22Rv1 (cell line): ENCODE data around the gene C2orf72.

Experiments
- H3K27ac ChIP-seq: fragments of 450-650 bp; 2 replicates; pipeline ENCODE4 v1.5.1; 2017
- CTCF ChIP-seq: fragments of 450-650 bp; IDR thresholded peaks from 2 replicates; pipeline ENCODE4 v1.5.1; 2017; ENCODE audit warnings: mild to moderate bottlenecking
- ZFX ChIP-seq: fragments of 450-650 bp; IDR thresholded peaks from 2 replicates; pipeline ENCODE4 v1.6.1; 2017; ENCODE audit warnings: antibody characterized with exemption, borderline replicate concordance

Gene C2orf72

GRCh38 chr2:231088754-231089153 lies 51.4 kb downstream of the C2orf72 start:
- TF ChIP-seq CTCF = no peak
- TF ChIP-seq ZFX = no peak
- no peak overlapping the region for H3K27ac ChIP-seq

GRCh38 chr2:231093933-231094332 lies 56.6 kb downstream of the C2orf72 start:
- TF ChIP-seq ZFX (no peak), CTCF (no peak)
- H3K27ac ChIP-seq = no peak overlapping the region

- H3K27ac ChIP-seq = no peak overlapping the region
- TF ChIP-seq CTCF (no peak), ZFX (no peak)
Measured at GRCh38 chr2:231094736-231095346, 57.5 kb downstream of the C2orf72 start.
